PFSK-1 (cell line): ENCODE data around the gene FASTK.

Experiments used
- FOXP2 ChIP-seq: optimal IDR thresholded peaks from 2 replicates; pipeline ENCODE3; 2011; ENCODE audit warnings: borderline replicate concordance, control low read depth, inconsistent platforms; ENCODE audit not compliant: insufficient read depth; ENCODE audit errors: extremely low read length, extremely low read depth
- POLR2AphosphoS5 ChIP-seq: IDR thresholded peaks from 2 replicates; pipeline ENCODE4 v1.6.1; 2012; ENCODE audit warnings: low read depth, mild to moderate bottlenecking, control low read depth, low read length, moderate library complexity
- SIN3A ChIP-seq: IDR thresholded peaks from 2 replicates; pipeline ENCODE4 v1.6.1; 2012; ENCODE audit warnings: mild to moderate bottlenecking, low read length, moderate library complexity, borderline replicate concordance; ENCODE audit not compliant: insufficient read depth
- TAF1 ChIP-seq: IDR thresholded peaks from 2 replicates; pipeline ENCODE4 v1.6.1; 2012; ENCODE audit warnings: low read length, control low read depth, borderline replicate concordance; ENCODE audit not compliant: insufficient read depth
- TF ChIP-seq, protein P1 (sequence below), 2 experiments: IDR thresholded peaks; 2 replicates each; pipeline versions ENCODE4 v1.6.1 to v1.8.0; 2011 to 2012; ENCODE audit warnings: low read depth in 2 of 2, low read length in 2 of 2, control low read depth in 1 of 2, inconsistent platforms in 1 of 2, mild to moderate bottlenecking in 1 of 2, moderate library complexity in 1 of 2; ENCODE audit not compliant: insufficient read depth in 1 of 2

FASTK gene

GRCh38 chr7:151048911-151049463 lies 31.6 kb downstream of the FASTK start:
- TF ChIP-seq TAF1 = no peak
- no peak for TF ChIP-seq POLR2AphosphoS5

DNA sequence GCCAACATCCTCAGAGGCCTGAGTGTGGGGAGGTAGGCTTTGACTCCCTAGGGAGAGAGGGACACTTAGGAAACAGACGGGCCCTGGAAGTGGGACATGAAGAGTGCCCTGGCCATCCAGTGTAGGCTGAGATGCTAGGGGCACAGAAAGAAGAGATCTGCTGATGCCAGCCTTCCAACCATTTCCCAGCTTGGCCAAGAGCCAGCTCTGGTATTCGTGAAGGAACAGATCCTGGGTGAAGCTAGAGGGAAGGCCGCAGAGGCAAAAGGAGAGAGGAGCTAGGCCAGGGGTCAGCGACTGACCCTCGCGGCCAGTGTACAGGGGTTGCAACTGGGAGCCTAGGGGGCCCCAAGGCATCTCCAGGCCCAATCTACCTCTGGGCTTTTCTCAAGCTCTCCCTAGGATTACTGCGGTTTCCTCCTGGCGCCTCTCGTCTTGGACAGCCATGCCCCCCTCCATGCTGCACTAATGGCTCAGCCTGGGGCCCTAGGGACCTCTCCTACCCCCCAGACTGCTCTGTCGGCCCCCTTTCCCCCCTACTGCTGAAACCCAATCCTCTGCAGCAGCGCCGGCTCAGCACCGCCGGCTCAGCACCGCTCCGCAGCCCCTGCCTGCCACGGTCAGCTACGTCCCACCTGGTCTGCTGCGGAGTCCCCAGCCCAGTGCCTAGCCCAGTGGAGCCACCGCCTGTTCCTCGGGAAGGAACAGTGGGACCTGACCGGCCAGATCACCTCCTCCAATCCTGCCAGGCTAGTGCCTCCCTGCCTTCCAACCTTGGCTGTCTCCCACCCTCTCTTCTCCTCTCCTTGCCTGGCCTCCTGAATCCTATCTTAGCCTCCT lies 32.4 kb downstream of the FASTK start, which contains the start of gene ASIC3:
TSS of gene ASIC3 (plus strand) at position 556 of the 840 bp plus-strand sequence. CDS start 355 bp downstream, outside the sequence.
- TF ChIP-seq TAF1 (no peak), SIN3A (no peak), POLR2AphosphoS5 (no peak), FOXP2 (no peak)
- TF ChIP-seq, protein P1, sequence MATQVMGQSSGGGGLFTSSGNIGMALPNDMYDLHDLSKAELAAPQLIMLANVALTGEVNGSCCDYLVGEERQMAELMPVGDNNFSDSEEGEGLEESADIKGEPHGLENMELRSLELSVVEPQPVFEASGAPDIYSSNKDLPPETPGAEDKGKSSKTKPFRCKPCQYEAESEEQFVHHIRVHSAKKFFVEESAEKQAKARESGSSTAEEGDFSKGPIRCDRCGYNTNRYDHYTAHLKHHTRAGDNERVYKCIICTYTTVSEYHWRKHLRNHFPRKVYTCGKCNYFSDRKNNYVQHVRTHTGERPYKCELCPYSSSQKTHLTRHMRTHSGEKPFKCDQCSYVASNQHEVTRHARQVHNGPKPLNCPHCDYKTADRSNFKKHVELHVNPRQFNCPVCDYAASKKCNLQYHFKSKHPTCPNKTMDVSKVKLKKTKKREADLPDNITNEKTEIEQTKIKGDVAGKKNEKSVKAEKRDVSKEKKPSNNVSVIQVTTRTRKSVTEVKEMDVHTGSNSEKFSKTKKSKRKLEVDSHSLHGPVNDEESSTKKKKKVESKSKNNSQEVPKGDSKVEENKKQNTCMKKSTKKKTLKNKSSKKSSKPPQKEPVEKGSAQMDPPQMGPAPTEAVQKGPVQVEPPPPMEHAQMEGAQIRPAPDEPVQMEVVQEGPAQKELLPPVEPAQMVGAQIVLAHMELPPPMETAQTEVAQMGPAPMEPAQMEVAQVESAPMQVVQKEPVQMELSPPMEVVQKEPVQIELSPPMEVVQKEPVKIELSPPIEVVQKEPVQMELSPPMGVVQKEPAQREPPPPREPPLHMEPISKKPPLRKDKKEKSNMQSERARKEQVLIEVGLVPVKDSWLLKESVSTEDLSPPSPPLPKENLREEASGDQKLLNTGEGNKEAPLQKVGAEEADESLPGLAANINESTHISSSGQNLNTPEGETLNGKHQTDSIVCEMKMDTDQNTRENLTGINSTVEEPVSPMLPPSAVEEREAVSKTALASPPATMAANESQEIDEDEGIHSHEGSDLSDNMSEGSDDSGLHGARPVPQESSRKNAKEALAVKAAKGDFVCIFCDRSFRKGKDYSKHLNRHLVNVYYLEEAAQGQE (IDR thresholded peaks at IDR 0.05; ENCODE audit: insufficient read depth in 1 of 2, low read depth in 2 of 2, low read length in 2 of 2) = no peak

- TF ChIP-seq SIN3A (no peak), POLR2AphosphoS5 (no peak), TAF1 (no peak), FOXP2 (no peak)
- TF ChIP-seq, protein P1 (IDR thresholded peaks at IDR 0.05; ENCODE audit: insufficient read depth in 1 of 2, low read depth in 2 of 2, low read length in 2 of 2) = no peak
These were observed 33.7 kb downstream of the FASTK start for GRCh38 chr7:151046603-151047573.

GRCh38 chr7:151045967-151046366 lies 34.6 kb downstream of the FASTK start:
- TF ChIP-seq TAF1 (no peak), FOXP2 (no peak), POLR2AphosphoS5 (no peak), SIN3A (no peak)
- TF ChIP-seq, protein P1 (IDR thresholded peaks at IDR 0.05; ENCODE audit: insufficient read depth in 1 of 2, low read depth in 2 of 2, low read length in 2 of 2) = no peak

GRCh38 chr7:151045262-151045661 lies 35.3 kb downstream of the FASTK start:
- TF ChIP-seq TAF1 (no peak), FOXP2 (no peak), POLR2AphosphoS5 (no peak), SIN3A (no peak)
- TF ChIP-seq, protein P1 (IDR thresholded peaks at IDR 0.05; ENCODE audit: insufficient read depth in 1 of 2, low read depth in 2 of 2, low read length in 2 of 2) = no peak
